Aorta (tissue), 5 donors: ENCODE measurements around the gene NOL4L. TPM values are rescaled to one million over a fixed set of nuclear protein-coding genes. Genes with fewer than 3 reads are reported as not detected.

Source experiments
- ATAC-seq: fragments of 200-7000 bp; cut with Tn5 transposase; one replicate; pipeline ENCODE4 v1.9.1; 2022; ENCODE audit warnings: moderate library complexity; ENCODE audit not compliant: low FRiP score
- DNase-seq, 2 donors: peaks; one replicate each; pipeline ENCODE4 v3.0.0-alpha.2; 2020
- H3K27ac ChIP-seq, 2 donors: one replicate each; pipeline ENCODE4 v1.5.1; 2013; ENCODE audit warnings: low read length in 2 of 2, mild to moderate bottlenecking in 2 of 2, moderate library complexity in 2 of 2, control low read depth in 1 of 2, inconsistent platforms in 1 of 2, low read depth in 1 of 2
- H3K27me3 ChIP-seq, 2 donors: one replicate each; pipeline ENCODE4 v1.6.1; 2013; ENCODE audit warnings: control low read depth in 1 of 2, low read length in 1 of 2, mild to moderate bottlenecking in 1 of 2, moderate library complexity in 1 of 2; ENCODE audit not compliant: insufficient read depth in 2 of 2, control insufficient read depth in 1 of 2
- H3K36me3 ChIP-seq, 2 donors: one replicate each; pipeline ENCODE4 v1.6.1; 2013; ENCODE audit warnings: control low read depth in 1 of 2, low read length in 1 of 2, mild to moderate bottlenecking in 1 of 2; ENCODE audit not compliant: insufficient read depth in 2 of 2, control insufficient read depth in 1 of 2
- H3K4me1 ChIP-seq, 2 donors: one replicate each; pipeline ENCODE4 v1.6.1; 2013; ENCODE audit warnings: low read length in 2 of 2, control low read depth in 1 of 2, mild to moderate bottlenecking in 1 of 2, moderate library complexity in 1 of 2; ENCODE audit not compliant: insufficient read depth in 2 of 2, control insufficient read depth in 1 of 2
- H3K4me3 ChIP-seq, 2 donors: one replicate each; pipeline ENCODE4 v1.5.1; 2013; ENCODE audit warnings: low read length in 2 of 2, control low read depth in 1 of 2, mild to moderate bottlenecking in 1 of 2
- H3K9me3 ChIP-seq: one replicate; pipeline ENCODE4 v1.6.1; 2013; ENCODE audit warnings: mild to moderate bottlenecking, low read length; ENCODE audit not compliant: control insufficient read depth
- WGBS, 2 donors: extraction: QIAGEN DNeasy Blood & Tissue Kit; methylation state at CpG; one replicate each; pipeline ENCODE4 v1.1.7; 2013; 5-methylcytosine and 5-hydroxymethylcytosine counted together
- intact Hi-C, 2 donors: fragments of 100-400 bp; cut with DNase I; formaldehyde crosslinking; loops; one replicate each; pipeline versions ENCODE4 v1.14.2 to v1.15.0; 2022
- polyA plus RNA-seq, 2 donors: library from polyadenylated mRNA; stranded (reverse); fragments of 200-250 nt; gene quantifications; one replicate each; pipeline ENCODE4 v1.2.3, GENCODE V29; 2013
- total RNA-seq, 2 donors: library from RNA; stranded (reverse); fragmentation: NEBNext Ultra II Directional; extraction: Animal tissue kit (Norgen Biotek cat#: 25700); gene quantifications; one replicate each; pipeline ENCODE4 v1.2.1, GENCODE V29; 2021
- donor health status: healthy with polysubstance abuse.
- donor health status: Bipolar disorder and iron deficiency.
- donor health status: DM: no; HTN: no; CAD: no.
- donor health status: DM: no; HTN: no; CAD: no.
- donor health status: DM: yes; HTN: yes; CAD: no.

The NOL4L gene
- total and polyA plus RNA-seq, 4 donors = 2.3 to 29.5 (median 8.0) TPM

DNA sequence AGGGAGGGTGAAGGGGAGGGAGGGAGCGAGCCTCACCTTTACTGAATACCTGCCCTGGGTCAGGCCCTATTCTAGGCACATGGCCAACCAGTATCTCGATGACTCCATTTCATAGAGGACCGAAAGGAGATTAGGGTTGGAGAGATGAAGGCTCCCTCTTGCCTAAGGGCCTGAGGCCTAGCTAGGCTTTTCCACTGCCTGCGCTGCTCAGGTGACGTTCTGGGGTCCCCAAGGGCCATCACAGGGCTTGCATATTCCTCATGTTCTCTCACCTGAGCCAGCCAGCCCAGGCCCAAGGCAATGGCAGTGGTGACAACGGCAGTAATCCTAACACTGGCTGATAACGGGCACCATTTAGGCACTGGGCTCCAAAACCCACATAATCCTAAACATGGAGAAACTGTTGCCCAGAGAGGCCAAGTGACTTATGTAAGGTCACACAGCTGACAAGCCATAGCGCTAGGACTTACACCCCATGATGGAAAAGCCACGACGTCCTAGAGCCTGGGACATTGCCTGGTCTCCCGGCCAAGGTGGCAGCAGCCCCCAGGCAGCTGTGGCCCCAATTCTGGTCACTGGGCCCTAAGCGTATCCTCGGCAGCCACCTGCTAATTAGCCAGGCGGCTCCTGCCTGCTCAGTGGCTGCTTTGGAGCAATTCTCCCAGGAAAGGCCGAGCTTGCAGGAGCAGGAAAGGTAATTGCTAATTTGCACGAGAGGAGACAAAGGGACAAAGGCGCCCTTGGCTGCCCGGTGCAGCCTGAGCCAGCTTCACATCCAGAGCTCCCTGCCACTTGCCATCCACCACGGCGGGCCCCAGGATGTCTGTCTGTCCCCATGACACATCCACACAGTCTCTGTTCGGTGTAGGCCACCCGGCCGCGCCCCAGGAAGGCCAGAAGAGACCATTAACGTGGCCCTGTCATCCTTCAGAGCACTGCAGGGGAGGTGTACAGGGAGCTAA, 21.5 kb downstream of the NOL4L start:
- no peaks in the 10 kb centered on the region for H3K36me3 ChIP-seq
- no peak overlapping the region for H3K27ac ChIP-seq
- DNase-seq (no peak), ATAC-seq (no peak)
- 93 to 95% methylated on average over 25 of the region's 25 CpGs for WGBS, 2 donors
- H3K4me3 ChIP-seq = no peak overlapping the region
- intact Hi-C loops = no loop called here
- no peaks in the 10 kb centered on the region for H3K4me1 ChIP-seq
- no peaks in the 10 kb centered on the region for H3K9me3 ChIP-seq
- H3K27me3 ChIP-seq = no peaks in the 10 kb centered on the region

DNA sequence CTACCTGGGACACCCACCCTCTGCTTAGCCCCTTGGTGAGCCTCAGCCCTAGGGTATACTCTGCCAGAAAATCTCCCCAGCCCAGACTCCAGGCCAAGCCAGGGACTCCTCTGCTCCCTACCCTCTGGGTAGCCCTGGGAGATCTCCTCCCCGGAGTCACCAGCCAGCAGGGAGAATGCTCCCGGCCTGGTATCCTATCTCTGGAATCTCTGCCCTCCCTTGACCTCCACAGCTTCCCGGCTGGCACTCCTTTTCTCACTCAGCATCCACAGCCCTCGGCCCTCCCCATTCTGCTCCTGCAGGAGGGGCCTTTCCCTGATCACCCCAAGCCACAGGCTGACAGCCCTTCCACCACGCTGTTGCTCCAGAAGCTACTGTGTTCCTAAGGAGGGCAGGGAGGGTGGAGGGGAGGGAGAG, 22.6 kb downstream of the NOL4L start:
- ATAC-seq (no peak), DNase-seq (no peak)
- 72 to 77% methylated on average over 5 of the region's 5 CpGs for WGBS, 2 donors
- no peaks in the 10 kb centered on the region for H3K36me3 ChIP-seq
- H3K4me3 ChIP-seq = no peak overlapping the region
- H3K27ac ChIP-seq = no peak overlapping the region
- no peaks in the 10 kb centered on the region for H3K9me3 ChIP-seq
- no peaks in the 10 kb centered on the region for H3K4me1 ChIP-seq
- H3K27me3 ChIP-seq = no peaks in the 10 kb centered on the region
- intact Hi-C loops = no loop called here

DNA sequence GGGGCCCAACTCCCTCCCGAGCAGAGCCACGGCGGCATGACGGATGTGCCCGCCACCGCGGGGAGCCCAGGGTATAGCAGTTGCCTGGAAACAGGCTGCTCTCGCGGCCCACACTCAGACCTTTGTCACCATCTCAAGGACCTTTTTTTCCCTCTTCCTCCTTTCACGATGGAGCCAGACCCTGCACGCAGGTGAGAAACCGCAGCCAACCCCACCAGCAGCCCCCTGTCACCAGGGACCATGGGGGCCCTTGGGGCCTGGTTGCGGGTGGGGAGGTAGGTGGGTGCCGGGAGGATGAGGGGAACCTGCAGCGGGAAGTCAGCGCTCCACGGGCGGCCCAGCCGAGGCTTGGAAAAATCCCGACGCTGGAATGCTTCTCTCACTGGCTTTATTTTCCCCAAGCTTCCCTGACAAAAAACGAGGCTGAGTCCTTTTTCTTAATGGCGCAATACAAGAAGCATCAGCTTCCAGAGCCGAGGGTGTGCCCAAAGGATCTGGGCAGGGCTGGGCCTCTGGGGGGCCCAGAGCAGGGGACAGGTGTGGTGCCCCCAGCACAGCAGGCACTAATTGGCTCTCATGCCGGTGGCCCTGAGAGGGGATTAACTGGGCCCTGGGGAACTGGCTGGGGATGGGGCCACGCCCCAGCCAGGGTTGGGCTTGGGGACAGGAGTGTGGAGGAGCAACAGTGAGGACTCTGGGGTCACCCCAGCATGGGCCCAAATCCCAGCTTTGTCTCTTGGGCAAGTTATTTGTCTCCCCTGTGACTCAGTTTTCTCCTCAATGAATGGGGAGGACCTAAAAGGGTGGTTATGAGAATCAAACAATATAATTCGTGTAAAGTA, 23.9 kb downstream of the NOL4L start:
- ATAC-seq = no peak
- no peaks in the 10 kb centered on the region for H3K27me3 ChIP-seq
- intact Hi-C loops = no loop called here
- no peak overlapping the region for H3K27ac ChIP-seq
- WGBS, 2 donors = 53 to 56% methylated on average over 27 of the region's 27 CpGs
- H3K9me3 ChIP-seq = no peaks in the 10 kb centered on the region
- DNase-seq = no peak
- no peak overlapping the region for H3K4me3 ChIP-seq
- H3K4me1 ChIP-seq = no peaks in the 10 kb centered on the region
- H3K36me3 ChIP-seq = no peaks in the 10 kb centered on the region

DNA sequence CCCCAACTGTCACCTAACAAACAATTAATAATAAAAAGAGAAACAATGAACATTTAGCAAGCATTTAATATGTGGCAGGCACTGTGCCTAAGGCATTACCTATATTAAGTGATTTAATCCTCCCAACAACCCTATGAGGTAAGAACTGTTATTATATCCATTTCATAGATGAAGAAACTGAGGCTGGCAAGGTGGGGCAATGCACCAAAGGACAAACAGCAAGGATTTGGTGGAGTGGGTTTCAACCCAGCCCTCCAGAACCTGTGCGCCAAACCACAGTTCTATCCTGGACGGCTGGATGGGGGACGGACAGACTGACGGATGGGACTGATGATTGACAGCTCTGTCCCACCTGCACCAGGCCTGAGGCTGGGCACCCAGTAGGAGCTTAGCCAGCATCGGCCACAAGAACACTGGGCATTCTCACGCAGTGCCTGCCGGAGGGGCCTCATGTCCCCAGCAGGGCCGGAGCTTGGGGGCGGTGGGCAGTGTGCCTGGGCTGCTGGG, 24.6 kb downstream of the NOL4L start:
- WGBS, 2 donors = 81 to 84% methylated on average over 9 of the region's 9 CpGs
- H3K4me1 ChIP-seq = no peaks in the 10 kb centered on the region
- no peak overlapping the region for H3K4me3 ChIP-seq
- intact Hi-C loops = no loop called here
- no peak for DNase-seq
- no peaks in the 10 kb centered on the region for H3K36me3 ChIP-seq
- H3K9me3 ChIP-seq = no peaks in the 10 kb centered on the region
- ATAC-seq = no peak
- H3K27ac ChIP-seq = no peak overlapping the region
- no peaks in the 10 kb centered on the region for H3K27me3 ChIP-seq

DNA sequence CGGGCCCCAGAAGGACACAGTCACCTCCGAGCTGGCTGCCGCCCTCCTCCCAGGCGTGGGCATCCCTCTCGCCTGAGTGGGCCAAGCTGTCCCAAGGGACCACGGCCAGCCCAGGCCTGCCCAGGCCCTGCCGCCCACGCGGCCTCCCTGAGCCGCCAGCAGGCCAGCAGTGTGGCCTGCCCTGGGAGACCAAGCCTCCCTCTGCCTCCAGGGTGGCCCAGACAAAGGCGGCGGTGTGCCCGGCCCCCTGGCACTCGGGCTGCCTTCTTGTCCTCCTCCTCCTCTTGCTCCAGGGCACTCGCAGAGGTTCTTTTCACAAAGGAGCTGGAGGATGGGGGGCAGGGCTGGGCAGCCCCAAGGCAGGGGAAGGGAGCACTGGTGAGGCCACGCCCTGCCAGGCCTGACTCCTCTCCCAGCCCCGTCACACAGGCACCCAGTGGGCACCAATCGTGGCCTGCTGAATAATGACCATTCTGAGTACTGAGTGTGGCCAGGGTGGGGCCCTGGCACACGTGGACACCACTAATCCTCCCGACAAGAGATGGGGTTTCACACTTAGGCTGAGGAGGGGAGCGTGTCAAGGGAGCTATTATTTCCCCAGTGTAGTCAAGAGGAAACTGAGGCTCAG, 25.3 kb downstream of the NOL4L start:
- H3K4me3 ChIP-seq = no peak overlapping the region
- intact Hi-C loops = no loop called here
- no peaks in the 10 kb centered on the region for H3K36me3 ChIP-seq
- no peak overlapping the region for H3K27ac ChIP-seq
- H3K4me1 ChIP-seq = no peaks in the 10 kb centered on the region
- WGBS, 2 donors = 30 to 34% methylated on average over 20 to 21 of the region's 21 CpGs
- DNase-seq (no peak), ATAC-seq (no peak)
- no peaks in the 10 kb centered on the region for H3K27me3 ChIP-seq
- no peaks in the 10 kb centered on the region for H3K9me3 ChIP-seq

DNA sequence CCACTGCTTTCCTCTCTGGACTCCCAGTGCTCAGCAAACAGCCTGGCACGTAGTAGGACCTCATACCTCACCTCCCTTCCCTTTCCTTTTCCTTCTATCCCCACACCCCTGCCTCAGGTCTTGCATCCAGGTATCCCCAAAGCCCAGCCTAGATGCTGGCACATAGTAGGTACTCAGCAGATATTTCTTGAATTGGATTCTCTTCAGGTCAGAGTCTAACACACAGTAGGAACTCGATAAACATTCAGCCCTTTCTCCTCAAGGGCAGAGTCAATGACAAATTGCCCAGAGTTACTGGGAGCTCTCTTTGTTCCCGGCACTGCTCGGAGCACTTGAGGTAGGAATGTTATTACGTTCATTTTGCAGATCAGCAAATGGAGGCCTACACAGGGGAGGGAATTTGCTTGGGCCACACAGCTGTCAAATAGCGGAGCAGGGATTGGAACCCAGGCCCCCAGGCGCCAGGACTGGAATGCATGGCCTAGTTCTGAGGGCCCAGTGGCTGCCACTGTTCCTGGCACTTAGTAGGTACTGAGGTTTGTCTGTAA, 25.9 kb downstream of the NOL4L start:
- no peaks in the 10 kb centered on the region for H3K9me3 ChIP-seq
- no peak overlapping the region for H3K27ac ChIP-seq
- no peaks in the 10 kb centered on the region for H3K27me3 ChIP-seq
- no peak overlapping the region for H3K4me3 ChIP-seq
- WGBS, 2 donors = 83 to 85% methylated on average over 7 of the region's 7 CpGs
- no peaks in the 10 kb centered on the region for H3K36me3 ChIP-seq
- intact Hi-C loops = no loop called here
- DNase-seq = no peak
- ATAC-seq = no peak
- no peaks in the 10 kb centered on the region for H3K4me1 ChIP-seq

DNA sequence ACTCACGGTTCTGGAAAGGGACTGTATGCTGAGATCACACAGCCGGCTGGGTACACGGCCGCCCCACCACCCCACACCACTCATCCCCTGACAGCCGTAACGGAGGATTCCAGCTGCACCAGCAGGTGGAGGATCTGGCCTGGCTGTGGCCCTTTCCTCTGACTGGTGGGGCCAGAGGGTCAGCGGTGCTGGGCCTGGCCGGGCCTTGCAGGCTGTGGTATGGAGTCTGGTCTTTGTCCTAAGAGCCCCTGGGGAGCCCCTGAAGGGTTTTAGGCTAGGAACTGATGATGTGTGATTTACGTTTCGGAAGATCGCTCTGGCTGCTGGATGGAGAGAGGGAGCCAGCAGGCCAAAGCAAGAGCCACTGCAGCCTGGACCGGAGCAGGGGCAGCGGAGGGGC, 26.6 kb downstream of the NOL4L start:
- no peaks in the 10 kb centered on the region for H3K9me3 ChIP-seq
- no peak for DNase-seq
- no peak for ATAC-seq
- intact Hi-C loops = no loop called here
- 94 to 95% methylated on average over 13 of the region's 13 CpGs for whole genome bisulfite sequencing, 2 donors
- H3K36me3 ChIP-seq = no peaks in the 10 kb centered on the region
- no peak overlapping the region for H3K27ac ChIP-seq
- no peaks in the 10 kb centered on the region for H3K27me3 ChIP-seq
- H3K4me3 ChIP-seq = no peak overlapping the region
- no peaks in the 10 kb centered on the region for H3K4me1 ChIP-seq

DNA sequence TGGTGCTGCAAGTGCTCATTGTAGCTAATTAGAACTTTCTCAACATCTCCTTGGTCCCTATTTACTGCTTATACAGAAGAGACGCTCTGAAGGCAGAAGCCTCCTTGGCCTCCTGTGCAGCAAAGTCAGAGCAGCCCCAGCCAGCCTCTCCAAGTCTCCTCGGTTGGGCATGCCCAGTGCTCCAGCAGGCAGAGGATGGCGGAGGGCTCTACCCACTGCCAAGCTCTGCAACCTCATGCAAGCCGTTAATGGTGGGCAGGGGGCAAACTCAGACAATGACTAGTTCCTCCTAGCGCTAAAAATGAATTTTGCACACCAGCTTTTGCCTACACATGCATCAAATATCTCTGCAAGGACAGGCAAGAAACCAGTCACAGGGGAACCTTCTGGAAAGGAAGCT, 27.8 kb downstream of the NOL4L start:
- no peak overlapping the region for H3K27ac ChIP-seq
- no peaks in the 10 kb centered on the region for H3K9me3 ChIP-seq
- no peak for ATAC-seq
- DNase-seq = no peak
- H3K4me1 ChIP-seq = no peaks in the 10 kb centered on the region
- H3K4me3 ChIP-seq = no peak overlapping the region
- WGBS, 2 donors = 73 to 82% methylated on average over 5 of the region's 5 CpGs
- intact Hi-C loops = no loop called here
- no peaks in the 10 kb centered on the region for H3K27me3 ChIP-seq
- H3K36me3 ChIP-seq = no peaks in the 10 kb centered on the region
